ENCODE measurements around the gene RPS16.

Gene RPS16

GRCh38 chr19:39471756-39472536, 36.2 kb upstream of the RPS16 start:
- TF ChIP-seq FOXP2 (optimal IDR thresholded peaks at IDR 0.05; ENCODE audit: borderline replicate concordance, extremely low read depth, extremely low read length, insufficient read depth) (no peak), REST (IDR thresholded peaks at IDR 0.05; ENCODE audit: insufficient read depth in 1 of 2, low read depth in 2 of 2, low read length in 2 of 2) (no peak), TAF1 (IDR thresholded peaks at IDR 0.05; ENCODE audit: borderline replicate concordance, insufficient read depth, low read length) (no peak)

GRCh38 chr19:39470724-39471339, 35.1 kb upstream of the RPS16 start:
- TF ChIP-seq SIN3A (IDR thresholded peaks at IDR 0.05; ENCODE audit: borderline replicate concordance, insufficient read depth, low read length) (no peak), REST (IDR thresholded peaks at IDR 0.05; ENCODE audit: insufficient read depth in 1 of 2, low read depth in 2 of 2, low read length in 2 of 2) (no peak), FOXP2 (optimal IDR thresholded peaks at IDR 0.05; ENCODE audit: borderline replicate concordance, extremely low read depth, extremely low read length, insufficient read depth) (no peak), TAF1 (IDR thresholded peaks at IDR 0.05; ENCODE audit: borderline replicate concordance, insufficient read depth, low read length) (no peak)

- no peak for TF ChIP-seq TAF1 (IDR thresholded peaks at IDR 0.05; ENCODE audit: borderline replicate concordance, insufficient read depth, low read length)
- TF ChIP-seq SIN3A (IDR thresholded peaks at IDR 0.05; ENCODE audit: borderline replicate concordance, insufficient read depth, low read length): no peak
- no peak for TF ChIP-seq FOXP2 (optimal IDR thresholded peaks at IDR 0.05; ENCODE audit: borderline replicate concordance, extremely low read depth, extremely low read length, insufficient read depth)
- no peak for TF ChIP-seq REST (IDR thresholded peaks at IDR 0.05; ENCODE audit: insufficient read depth in 1 of 2, low read depth in 2 of 2, low read length in 2 of 2)
- TF ChIP-seq POLR2AphosphoS5 (IDR thresholded peaks at IDR 0.05; ENCODE audit: low read depth, low read length): no peak
These were observed 33.8 kb upstream of the RPS16 start for GRCh38 chr19:39469567-39469966.

- no peak for TF ChIP-seq POLR2AphosphoS5 (IDR thresholded peaks at IDR 0.05; ENCODE audit: low read depth, low read length)
- no peak for TF ChIP-seq SIN3A (IDR thresholded peaks at IDR 0.05; ENCODE audit: borderline replicate concordance, insufficient read depth, low read length)
- no peak for TF ChIP-seq FOXP2 (optimal IDR thresholded peaks at IDR 0.05; ENCODE audit: borderline replicate concordance, extremely low read depth, extremely low read length, insufficient read depth)
- no peak for TF ChIP-seq REST (IDR thresholded peaks at IDR 0.05; ENCODE audit: insufficient read depth in 1 of 2, low read depth in 2 of 2, low read length in 2 of 2)
These were observed 33.3 kb upstream of the RPS16 start for GRCh38 chr19:39469036-39469435.

Measured in PFSK-1 (cell line).